NCI-H128 (cell line): ENCODE measurements around the gene ATP11A.
"Not testable (repeated sequence)": the region's sequence is repeated elsewhere in the genome, so short reads cannot be mapped to it uniquely, and the experiment has no call there.

Source experiments
- DNase-seq: peaks from one replicate; lab custom pipeline; 2025; ENCODE audit not compliant: unreplicated experiment; lab: John Stamatoyannopoulos, UW

ATP11A gene

DNA sequence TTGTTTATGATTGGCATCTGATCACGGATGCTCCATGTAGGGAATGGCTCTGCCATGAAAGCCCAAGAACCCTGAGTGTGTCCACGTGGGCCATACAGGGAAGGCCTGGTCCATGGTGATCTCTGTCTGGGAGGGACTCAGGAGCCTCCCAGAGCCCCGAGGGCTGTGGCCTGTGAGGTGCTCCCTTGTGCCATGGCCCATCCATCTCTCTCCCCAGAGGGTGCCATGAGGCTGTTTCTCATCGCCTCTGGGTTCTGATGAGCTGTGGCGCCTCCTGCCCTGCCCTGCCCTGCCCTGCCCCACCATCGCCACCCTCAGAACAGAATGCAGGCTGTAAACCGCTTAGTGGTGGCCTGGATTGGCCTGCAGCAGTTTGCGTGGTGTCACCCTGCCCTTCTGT is 83.1 kb downstream of the ATP11A start:
- no peak for DNase-seq

GRCh38 chr13:112773601-112774447 is 84.0 kb downstream of the ATP11A start:
- no peak for DNase-seq

GRCh38 chr13:112774448-112774792 is 84.6 kb downstream of the ATP11A start:
- DNase-seq: no peak

DNA sequence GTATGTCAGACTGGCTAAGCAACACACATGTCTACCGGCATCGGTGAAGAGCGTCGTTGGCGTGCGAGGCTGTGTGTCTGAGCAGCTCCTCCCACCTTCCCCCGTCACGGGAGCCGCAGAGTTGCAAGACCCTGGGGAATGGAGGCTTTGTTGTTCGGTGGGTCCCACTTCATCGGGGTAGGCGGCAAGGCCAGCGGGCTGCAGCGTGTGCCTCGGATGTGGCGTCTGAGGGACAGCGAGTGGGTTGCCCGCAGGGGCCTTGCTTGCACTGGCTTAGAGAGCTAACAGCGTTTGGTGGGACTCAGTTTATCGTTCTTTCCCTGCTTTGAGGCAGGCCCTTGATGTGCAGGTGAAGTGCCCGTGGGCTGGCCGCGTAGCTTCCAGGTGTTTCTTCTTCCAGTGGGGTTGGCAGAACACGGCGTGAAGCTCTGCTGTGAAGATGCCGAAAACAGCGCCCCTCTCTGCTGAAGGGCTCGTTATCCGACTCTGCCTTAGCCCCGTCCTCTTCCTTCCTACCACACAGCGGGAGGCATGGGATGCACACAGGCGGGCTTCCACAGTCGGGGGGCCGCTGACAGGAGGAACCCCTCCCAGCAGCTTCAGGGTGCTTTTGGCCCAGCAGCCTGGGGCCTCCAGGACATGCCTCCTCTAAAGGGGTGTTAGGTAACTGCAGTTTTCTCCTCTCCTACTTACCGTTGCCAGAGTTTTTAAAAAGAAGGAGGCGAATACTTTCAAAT is 85.2 kb downstream of the ATP11A start:
- DNase-seq: no peak

DNA sequence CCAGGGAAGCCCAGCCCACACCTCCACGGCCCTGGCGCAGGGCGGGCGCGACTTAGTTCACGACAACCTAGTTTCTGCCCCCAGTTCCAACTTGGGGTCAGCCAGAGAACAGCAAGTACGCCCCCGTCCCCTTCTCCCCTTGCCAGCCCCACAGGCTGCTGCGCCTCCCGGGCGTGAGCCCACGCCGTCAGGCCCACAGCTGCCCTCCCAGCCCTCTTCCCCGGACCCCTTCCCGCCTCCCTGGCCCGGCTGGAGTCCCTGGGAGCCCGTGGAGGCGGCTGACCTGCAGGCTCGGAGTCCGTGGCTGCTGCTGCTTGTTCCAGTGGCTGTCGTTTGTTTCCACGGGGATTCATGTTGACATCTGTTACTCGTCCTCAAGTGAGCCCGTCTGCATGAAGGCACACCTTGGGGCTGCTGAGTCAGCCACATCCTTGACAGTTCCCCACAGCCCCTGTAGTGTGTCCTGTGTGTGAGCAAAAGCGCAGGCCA is 86.0 kb downstream of the ATP11A start:
- DNase-seq: no peak

DNA sequence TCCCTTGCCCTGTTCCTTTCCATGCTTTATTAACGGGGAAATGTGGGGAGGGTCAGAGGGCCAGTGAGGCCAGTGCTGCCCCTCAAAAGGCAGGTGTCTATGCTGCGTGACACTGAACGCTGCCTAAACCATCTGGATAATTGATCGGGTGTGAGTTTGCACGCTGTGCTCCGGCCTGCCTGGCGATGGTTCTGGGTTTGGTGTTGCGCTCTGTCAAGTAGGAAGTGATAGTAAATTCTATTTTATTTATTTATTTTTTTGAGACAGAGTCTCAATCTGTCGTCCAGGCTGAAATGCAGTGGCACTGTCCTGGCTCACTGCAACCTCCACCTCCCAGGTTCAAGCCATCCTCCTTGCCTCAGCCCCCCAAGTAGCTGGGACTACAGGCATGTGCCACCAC is 86.5 kb downstream of the ATP11A start:
- DNase-seq: no peak

DNA sequence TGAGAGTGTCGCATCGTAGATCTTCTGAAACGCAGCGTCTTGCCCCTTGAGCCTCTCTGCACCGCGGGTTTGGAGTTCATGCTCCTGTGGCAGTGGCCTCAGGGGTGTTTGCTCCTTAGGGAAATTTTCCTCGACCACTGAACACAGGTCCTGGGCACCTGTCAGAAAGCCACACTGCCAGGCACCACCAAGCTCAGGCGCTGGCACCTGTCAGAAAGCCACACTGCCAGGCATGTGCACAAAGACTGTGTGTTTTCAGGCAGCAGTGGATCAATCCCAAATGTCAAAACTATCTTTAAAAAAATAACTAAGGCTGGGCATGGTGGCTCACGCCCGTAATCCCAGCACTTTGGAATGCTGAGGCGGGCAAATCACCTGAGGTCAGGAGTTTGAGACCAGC is 87.1 kb downstream of the ATP11A start:
- no peak for DNase-seq

- DNase-seq: no peak
Measured at GRCh38 chr13:112777637-112778406, 88.0 kb downstream of the ATP11A start.

- no peak for DNase-seq
Measured at GRCh38 chr13:112779856-112780604, 90.2 kb downstream of the ATP11A start.

DNA sequence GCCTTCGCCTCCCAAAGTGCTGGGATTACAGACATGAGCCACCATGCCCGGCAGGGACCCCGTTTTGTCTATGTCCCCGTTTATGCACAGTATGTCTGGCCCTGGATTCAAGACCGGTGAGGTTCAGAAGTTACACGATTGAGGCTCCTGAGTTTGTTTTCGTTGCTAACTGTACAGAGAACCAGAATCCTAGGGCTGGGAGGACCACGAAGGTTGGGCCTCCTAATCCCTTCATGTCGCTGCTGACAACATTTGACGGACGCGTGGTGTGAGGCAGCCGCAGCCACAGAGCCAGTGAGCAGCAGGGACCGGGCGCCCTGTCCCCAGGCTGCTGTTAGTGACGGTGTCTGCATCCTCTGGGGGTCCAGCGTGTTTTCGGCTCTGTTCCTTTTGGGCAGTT is 91.4 kb downstream of the ATP11A start:
- no peak for DNase-seq

GRCh38 chr13:112781881-112782361 is 92.1 kb downstream of the ATP11A start:
- DNase-seq: no peak

DNA sequence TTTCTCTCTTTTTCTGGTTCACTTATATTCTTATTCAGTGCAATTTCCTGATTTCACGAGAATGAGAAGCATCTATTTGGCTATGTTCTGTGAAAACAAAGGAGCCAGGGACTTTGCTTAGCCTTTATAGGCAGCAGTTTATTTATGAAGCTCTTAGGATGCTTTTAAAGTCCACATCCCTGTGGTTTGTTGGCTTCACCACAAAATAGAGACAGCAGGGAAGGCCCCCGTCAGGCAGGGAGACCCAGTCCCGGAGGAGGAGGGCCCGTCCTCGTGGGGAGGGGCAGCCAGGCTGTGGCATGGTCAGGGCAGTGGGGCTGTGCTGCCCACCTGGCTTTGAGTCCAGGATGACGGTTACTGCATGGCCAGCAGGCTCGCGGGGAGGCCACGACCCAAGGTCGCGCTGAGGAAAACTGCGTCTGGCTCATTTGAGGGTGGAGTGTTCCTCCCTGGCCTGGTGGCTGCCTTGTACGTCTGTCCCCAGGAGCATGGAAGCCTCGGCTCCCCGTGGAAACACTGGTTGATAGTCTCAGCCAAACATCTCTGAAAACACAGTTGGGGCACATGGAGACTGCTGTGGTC is 92.7 kb downstream of the ATP11A start:
- DNase-seq: no peak

DNA sequence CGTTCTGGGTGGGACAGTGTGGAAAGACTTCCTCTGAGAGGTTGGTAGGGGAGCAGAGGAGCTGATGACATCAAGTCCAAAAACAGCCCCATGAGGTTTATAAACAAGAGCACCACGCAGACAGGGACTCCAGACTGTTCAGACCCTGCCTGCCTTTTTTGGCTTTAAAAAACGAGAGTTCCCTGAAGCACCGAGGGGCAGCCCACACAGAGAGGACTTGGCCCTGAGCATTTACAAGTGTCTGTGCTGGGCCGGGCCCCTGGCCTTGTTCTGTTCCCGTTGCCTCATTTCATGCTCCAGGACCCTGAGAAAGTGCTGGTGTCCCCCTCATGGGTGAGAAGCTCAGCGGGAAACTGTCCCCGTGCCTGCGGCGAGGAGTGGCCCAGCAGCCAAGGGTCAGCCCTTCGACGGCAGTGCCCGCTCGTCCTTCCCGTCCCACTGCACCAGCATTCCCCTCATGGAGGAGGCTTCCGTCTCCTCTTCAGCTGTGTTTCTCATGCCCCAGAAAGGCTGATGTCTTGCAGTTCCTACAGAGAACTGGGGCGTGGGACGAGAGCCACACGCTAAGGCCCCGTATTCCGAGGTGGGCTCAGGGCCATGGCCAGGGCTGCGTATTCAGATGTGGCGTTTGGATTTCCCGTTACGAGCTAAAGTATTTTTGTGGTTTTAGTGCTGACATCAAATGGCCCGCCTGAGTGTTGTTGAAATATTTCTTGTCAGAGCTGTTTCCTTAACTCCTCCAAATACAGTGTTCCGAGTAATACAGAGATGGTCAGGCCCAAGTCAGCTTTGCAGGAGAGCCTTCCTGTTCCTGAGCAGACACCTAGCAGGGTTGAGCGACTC is 93.5 kb downstream of the ATP11A start:
- DNase-seq: no peak

- DNase-seq: no peak
Measured at GRCh38 chr13:112783978-112784371, 94.1 kb downstream of the ATP11A start.

DNA sequence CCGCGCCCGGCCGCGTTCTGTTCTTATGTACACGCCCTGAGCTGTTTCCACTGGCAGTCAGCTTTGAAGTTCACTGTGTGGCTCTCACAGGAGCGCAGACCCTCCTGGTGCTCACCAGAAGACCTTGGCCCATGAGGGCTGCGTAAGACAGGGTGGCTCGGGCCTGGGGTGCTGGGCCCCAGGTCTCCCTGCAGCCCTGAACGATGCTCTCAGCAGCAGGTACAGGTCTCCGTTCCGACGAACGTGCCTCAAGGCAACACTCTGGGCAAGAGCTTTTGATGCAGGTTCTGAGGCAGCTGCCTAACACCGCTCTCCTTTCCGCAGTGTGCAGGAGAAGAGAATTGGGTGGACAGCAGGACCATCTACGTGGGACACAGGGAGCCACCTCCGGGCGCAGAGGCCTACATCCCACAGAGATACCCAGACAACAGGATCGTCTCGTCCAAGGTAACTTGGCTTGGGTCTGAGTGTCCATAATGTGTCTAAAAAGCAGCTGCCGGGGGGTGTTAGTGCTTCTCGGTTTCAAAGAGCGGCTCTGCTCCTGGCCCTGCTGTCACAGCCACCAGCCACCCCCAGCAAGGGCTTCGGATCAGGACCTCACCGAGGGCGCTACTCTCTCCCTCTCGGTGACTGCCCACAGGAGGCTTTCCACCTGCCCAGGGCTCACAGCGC is 95.1 kb downstream of the ATP11A start:
- no peak for DNase-seq

DNA sequence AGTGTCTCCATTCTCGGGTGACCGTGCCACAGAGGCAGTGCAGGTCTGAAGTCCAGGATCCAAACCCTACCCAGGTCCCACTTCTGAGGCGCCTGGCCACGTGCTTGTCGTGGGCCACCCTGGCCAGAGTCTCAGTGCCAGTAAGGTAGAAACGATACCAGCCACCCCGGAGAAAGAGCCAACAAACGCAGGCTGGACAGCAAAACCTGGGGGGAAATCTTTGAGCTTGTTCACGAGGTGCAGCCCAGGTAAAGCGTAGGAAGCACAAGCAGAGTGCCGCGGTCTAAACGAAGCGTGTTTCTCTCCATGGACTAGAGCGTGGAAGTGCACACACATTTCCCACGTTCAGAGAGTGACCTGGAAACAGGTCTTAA is 95.6 kb downstream of the ATP11A start:
- no peak for DNase-seq

- DNase-seq: not testable (repeated sequence)
Measured at GRCh38 chr13:112786810-112787209, 97.0 kb downstream of the ATP11A start.

- DNase-seq: no peak
Measured at GRCh38 chr13:112790735-112791641, 101.2 kb downstream of the ATP11A start.
